WTC11 (cell line): Measurements from ENCODE around the gene GRID2.

Source experiments
- CTCF ChIP-seq: fragments of 200-600 bp; IDR thresholded peaks from 2 replicates; pipeline ENCODE4 v1.8.0; 2022; ENCODE audit warnings: antibody characterized with exemption
- E2F5 ChIP-seq: sonication (generic); formaldehyde crosslinking; IDR thresholded peaks from 2 replicates; pipeline ENCODE4 v1.8.1; 2022; ENCODE audit warnings: mild to moderate bottlenecking, moderate library complexity, missing genetic modification reagents

DNA sequence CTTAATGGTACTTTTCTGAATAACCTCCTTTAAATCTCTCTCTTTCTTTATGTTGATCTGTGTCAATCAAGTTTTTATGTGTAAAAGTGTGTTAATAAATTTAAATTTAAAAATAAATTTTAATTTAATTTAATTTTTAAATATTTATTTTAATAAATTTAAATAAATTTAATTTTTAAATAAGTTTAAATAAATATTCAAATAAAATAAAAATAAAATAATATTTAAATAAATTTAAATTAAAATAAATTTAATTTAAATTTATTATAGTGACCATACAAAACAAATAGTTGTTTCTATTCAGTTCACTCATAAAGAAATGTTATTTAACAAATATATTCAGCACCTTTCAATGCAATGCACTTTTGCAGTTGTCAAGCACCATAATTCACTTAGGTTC is 146.9 kb downstream of the GRID2 start:
- no peak for TF ChIP-seq CTCF
- TF ChIP-seq E2F5: no peak
